C4-2B (cell line): ENCODE results near the gene CELA3A.

Source experiments
- ZFX ChIP-seq: fragments of 450-650 bp; IDR thresholded peaks from 2 replicates; pipeline ENCODE4 v1.6.1; 2017
- TF ChIP-seq, protein P1 (sequence below): fragments of 450-650 bp; conservative IDR thresholded peaks from 2 replicates; pipeline ENCODE4 v1.5.1; 2017; ENCODE audit warnings: mild to moderate bottlenecking

DNA sequence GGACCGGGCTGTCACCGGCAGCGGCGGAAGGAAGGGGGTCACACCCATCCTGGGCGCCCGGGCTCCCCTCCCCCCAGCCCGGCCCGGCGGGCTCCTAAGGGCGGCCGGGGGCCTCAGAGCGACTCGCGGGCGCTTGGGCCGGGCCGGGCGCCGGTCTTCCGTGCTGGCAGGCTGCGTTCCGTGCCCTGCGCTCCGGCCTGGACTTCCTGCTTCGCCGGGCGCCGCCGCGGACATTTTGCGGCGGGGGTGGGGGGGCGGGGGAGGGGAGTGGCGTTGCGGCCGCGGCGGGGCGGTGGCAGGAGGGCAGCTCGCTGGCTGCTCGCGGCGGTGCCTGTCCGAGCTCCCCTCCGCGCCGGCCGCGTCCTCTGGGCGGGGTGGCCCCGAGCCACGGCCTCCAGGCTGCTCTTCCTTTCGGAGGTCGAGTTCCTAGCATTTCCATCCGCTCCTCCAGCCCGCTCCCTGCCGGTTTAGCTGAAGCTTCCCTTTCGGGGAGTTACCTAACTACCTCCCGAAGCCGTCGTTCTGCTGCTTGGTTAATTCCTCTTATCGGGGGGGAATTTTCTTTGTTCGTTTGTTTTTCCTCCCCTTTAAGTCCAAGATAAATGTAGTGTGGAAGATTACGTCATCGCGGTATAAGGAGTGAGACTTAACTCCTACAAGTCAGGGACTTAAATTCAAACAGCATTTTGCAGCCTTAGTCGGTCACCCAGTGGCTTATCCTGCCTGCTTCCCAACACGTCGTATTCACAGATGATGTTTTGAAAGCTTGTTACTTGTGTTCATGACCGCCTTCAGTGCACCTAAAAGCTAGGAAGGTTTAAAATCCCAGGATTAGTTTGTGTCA lies 51.8 kb downstream of the CELA3A start:
- TF ChIP-seq, protein P1, sequence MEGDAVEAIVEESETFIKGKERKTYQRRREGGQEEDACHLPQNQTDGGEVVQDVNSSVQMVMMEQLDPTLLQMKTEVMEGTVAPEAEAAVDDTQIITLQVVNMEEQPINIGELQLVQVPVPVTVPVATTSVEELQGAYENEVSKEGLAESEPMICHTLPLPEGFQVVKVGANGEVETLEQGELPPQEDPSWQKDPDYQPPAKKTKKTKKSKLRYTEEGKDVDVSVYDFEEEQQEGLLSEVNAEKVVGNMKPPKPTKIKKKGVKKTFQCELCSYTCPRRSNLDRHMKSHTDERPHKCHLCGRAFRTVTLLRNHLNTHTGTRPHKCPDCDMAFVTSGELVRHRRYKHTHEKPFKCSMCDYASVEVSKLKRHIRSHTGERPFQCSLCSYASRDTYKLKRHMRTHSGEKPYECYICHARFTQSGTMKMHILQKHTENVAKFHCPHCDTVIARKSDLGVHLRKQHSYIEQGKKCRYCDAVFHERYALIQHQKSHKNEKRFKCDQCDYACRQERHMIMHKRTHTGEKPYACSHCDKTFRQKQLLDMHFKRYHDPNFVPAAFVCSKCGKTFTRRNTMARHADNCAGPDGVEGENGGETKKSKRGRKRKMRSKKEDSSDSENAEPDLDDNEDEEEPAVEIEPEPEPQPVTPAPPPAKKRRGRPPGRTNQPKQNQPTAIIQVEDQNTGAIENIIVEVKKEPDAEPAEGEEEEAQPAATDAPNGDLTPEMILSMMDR: no peak
- no peak for TF ChIP-seq ZFX
